Right lobe of liver (tissue), 4 donors: Measurements from ENCODE around the gene FAM111B.
"Not testable (repeated sequence)": the region's sequence is repeated elsewhere in the genome, so short reads cannot be mapped to it uniquely, and the experiment has no call there.

Source experiments
- CTCF ChIP-seq, 4 donors: fragments of 200-600 bp in 3 of 4; fragments of 450-650 bp in 1 of 4; IDR thresholded peaks; one replicate each; pipeline versions ENCODE4 v1.5.1 to v1.8.0; 2016 to 2022; ENCODE audit warnings: antibody characterized with exemption in 4 of 4, mild to moderate bottlenecking in 2 of 4
- POLR2A ChIP-seq: fragments of 450-650 bp; IDR thresholded peaks from one replicate; pipeline ENCODE4 v1.6.1; 2017; ENCODE audit warnings: antibody characterized with exemption, mild to moderate bottlenecking
- donor health status: DM: no; HTN: no; CAD: no.
- donor health status: DM: no; HTN: no; CAD: no.
- donor health status: DM: no; HTN: yes; CAD: no.

GRCh38 chr11:59060096-59060495 lies 46.9 kb upstream of the FAM111B start:
- TF ChIP-seq POLR2A; CTCF (IDR thresholded peaks at IDR 0.05): not testable (repeated sequence)
